Fibroblast of peridontal ligament (primary cell): ENCODE data around the gene BRD7.

Source experiments
- DNase-seq: peaks from one replicate; pipeline ENCODE4 v3.0.0-alpha.2; 2010; ENCODE audit errors: extremely low read depth

Gene BRD7

GRCh38 chr16:50289950-50290764 lies 78.6 kb downstream of the BRD7 start:
- no peak for DNase-seq

DNA sequence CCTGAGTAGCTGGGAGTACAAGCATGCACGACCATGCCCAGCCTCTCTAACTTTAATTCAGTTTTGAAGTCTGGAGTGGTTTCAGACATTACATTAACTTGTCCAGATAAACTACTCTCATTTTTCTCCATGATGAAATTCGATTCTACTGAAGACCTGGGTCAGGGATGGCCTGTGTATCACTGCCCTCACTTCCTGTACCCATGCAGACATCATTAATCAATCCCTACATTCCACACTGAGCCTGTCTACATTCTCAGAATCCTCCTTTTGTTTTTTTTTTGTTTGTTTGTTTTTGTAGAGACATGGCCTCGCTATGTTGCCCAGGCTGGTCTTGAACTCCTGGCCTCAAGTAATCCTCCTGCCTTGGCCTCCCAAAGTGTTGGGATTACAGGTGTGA lies 79.9 kb downstream of the BRD7 start:
- DNase-seq = no peak

- no peak for DNase-seq
These were observed 80.8 kb downstream of the BRD7 start for GRCh38 chr16:50288026-50288425.

DNA sequence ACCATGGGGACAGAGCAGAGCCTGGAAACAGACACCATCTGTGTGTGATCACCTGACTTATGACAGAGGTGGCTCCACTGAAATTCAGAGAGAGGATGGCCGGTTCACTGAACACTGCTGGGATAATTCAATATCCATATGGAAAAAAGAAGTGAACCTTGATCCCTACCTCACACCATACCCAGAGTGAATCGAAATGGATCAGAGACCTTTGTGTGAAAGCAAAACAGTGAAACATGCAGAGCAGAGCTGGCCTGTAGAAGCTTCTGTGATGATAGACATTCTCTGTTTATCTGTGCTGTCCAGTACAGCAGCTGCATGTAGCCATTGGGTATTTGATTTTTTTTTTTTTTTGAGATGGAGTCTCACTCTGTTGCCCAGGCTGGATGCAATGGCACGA lies 82.1 kb downstream of the BRD7 start:
- DNase-seq = no peak

DNA sequence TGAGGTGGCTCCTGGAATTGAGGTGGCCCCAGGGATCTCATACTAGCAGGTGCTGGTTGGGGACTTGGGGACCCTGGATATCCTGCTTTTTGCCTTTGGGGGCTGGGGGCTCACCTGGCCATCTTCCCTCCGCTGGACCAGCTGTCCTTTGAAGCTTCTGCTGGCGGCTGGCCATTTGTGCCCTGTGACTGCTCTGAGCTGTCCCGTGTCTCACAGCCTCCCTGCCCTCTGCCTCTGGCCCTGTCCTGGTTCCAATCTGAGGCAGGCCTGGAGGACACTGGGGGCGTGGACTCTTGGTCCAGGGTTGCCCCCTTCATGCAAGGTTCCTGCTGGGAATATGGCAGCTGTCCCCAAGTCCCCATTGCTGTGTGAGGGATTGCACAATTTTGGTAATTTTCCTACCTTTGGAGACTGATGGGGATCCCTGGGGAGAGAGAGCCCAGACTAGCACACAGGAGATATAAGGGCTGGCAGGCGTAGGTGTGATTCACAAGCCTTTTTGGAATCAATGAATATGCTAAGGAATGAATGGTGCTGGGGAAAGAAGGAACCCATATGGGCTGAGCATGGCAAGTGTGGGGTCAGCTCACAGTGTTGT lies 83.3 kb downstream of the BRD7 start:
- no peak for DNase-seq

DNA sequence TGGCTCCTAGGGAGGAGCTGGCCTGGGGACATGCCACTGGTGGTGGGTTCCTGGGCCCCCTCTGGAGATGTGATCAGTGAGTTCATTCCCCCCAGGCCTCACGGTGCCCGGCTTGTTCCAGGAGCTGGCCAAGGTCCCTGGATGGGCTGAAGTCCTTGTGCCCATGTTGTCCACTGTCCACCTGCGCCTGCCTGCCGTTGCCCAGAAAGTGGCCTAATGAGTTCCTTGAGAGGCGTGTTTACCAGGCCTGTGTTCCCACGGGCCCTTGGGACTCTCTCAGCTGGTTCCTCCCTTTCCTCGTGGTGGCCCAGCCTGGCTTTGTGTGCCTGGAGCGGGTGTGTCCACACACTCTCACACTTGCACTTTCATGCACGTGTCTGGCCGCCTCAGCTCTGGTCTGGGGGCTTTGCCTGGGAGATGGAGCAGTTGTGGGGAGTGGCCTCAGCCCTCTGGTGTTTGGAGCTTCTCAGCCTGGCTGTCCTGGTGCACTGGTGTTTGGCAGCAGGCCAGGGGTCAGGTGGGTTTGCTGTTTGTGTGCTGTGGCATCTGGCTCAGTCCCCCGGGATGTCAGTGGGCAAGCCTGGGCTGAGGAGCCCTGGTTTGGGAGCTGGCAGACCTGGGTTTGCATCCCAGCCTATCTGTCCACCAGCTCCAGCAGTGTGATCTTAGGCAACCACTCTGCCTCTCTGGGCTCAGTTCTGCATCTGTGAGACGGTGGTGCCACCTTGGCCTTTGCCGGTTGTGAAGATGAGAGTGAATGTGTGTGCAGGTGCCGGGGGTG lies 84.5 kb downstream of the BRD7 start:
- DNase-seq = no peak

GRCh38 chr16:50282955-50283631 lies 85.7 kb downstream of the BRD7 start:
- DNase-seq = no peak

DNA sequence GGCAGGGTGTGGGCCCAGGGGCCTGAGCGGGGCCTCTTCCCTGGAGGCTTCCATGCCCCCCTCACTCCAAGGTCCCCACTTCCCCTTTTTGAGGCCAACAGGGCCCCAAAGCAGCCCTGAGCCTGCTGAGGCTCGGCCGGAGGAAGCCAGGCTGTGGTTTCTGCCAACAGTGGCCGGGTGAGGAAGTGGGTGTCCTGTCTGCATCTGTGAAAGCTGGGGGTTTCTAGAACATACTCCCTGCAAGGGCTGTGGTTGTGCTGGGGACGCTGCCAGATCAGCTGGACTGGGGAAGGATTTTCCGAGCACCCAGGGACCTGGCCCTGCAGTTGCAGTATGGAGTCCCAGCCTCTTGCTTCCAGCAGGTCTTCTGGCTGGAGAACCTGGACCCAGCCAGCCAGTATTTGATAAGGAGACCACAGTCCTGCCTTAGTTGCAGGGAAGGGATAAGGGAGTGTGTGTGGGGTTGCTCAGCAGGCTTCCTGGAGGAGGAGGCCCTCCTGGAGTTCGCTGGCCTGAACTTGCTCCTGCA lies 86.7 kb downstream of the BRD7 start:
- no peak for DNase-seq

- DNase-seq = no peak
These were observed 87.3 kb downstream of the BRD7 start for GRCh38 chr16:50281391-50282009.

- no peak for DNase-seq
These were observed 87.9 kb downstream of the BRD7 start for GRCh38 chr16:50280932-50281331.

DNA sequence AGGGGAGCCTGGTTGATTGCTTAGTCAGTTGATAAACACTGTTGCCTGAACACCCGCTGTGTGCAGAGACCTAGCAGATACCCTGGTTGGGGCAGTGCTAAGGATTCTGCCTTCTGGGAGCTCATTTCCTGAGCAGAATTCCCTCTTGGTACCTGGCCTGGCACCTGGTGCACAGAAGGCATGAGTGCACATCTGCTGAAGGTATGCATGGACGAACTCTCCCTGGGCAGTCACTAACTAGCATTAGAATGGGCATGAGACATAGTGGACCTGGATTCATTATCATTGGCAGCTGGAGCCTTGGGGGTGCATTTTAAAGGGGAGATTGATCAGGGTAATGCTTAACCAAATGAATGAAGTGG lies 89.3 kb downstream of the BRD7 start:
- DNase-seq = no peak

DNA sequence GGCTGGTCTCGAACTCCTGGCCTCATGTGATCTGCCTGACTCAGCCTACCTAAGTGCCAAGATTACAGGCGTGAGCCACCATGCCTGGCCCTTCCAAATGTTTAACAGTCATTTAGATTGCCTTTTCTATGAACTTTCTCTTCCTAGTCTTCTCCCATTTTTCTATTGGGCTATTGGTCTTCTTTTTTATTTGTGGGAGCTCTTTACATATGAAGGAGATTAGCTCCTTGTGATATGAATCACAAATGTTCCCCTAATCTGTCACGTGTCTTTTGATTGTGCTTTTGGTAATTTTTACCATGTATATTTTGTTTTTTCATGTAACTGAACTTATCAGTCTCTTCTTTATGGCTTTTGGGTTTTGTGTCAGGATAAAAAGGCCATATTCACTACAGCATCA lies 90.5 kb downstream of the BRD7 start:
- DNase-seq = no peak

GRCh38 chr16:50276801-50277555 lies 91.8 kb downstream of the BRD7 start:
- no peak for DNase-seq

GRCh38 chr16:50276326-50276640 lies 92.5 kb downstream of the BRD7 start:
- DNase-seq = no peak

GRCh38 chr16:50275428-50276325 lies 93.1 kb downstream of the BRD7 start:
- no peak for DNase-seq

- no peak for DNase-seq
These were observed 93.7 kb downstream of the BRD7 start for GRCh38 chr16:50275098-50275415.

DNA sequence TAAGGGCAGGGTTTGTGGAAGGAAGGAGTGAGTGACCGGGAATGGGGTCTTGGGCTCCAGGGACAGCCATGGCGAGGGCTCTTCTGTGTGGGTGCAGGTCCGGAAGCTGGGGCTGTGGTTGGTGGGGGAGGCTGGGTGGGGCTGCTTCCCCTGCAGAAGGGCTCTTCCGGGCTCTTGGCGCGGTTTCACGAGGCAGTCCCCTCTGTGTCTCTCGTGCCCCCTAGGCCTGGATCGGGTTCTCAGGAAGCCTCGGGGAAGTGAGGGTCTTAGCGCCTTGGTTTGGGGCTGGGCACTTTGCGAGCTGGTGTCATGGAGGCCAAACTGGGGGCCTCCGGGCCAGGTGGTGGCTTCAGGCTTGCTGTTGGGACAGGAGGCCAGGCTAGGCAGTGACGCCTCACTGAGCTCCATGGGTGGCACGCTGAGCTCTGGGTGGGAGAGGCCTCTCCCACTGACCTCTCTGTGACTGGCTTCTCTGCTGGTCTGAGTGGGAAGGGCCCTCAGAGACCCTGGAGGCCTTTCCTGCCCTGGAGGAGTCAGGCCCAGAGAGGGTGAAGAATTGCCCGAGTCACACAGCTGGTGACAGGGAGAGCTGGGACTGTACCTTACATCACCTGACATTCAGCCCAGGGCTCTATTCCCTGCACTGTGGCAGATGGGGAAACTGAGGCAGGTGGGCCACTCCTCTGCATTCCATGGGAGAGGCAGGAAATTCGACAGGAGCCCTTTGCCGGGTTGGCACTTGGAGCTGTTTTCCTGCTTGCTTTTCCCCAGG lies 94.3 kb downstream of the BRD7 start:
- no peak for DNase-seq

- DNase-seq = no peak
These were observed 94.9 kb downstream of the BRD7 start for GRCh38 chr16:50273888-50274325.

DNA sequence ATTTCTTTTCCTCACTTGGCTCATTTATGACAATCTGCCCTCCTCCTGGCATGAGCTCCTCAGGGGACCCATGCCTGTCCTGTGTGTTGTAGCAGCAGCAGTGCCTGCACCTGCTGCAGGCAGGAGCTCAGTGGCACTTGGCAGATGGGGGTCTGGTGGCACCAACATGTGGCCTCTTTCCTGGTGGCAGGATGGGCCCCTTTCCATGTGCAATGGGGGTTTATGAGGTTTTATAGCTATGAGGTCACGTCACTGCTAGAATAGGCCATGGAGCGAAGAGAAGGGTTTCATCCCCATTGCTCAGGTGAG lies 95.5 kb downstream of the BRD7 start:
- DNase-seq = no peak
